Esophagus muscularis mucosa (tissue), 2 donors: ENCODE measurements around the gene ZBTB17.

Experiments
- EP300 ChIP-seq: sonication (generic); formaldehyde crosslinking; IDR thresholded peaks from one replicate; pipeline ENCODE4 v1.6.1; 2017; ENCODE audit warnings: antibody characterized with exemption
- POLR2A ChIP-seq: fragments of 450-650 bp; IDR thresholded peaks from one replicate; pipeline ENCODE4 v1.6.1; 2017; ENCODE audit warnings: antibody characterized with exemption, moderate library complexity, mild to moderate bottlenecking, low read depth

- TF ChIP-seq POLR2A (no peak), EP300 (no peak)
Observed at GRCh38 chr1:15956150-15956549, 19.8 kb downstream of the ZBTB17 start.
